Adrenal gland (tissue), 5 donors: ENCODE data around the gene NPEPL1.
"Not testable (repeated sequence)": the region's sequence is repeated elsewhere in the genome, so short reads cannot be mapped to it uniquely, and the experiment has no call there.

Source experiments
- POLR2A ChIP-seq, 2 donors: fragments of 450-650 bp; IDR thresholded peaks; one replicate each; pipeline ENCODE4 v1.6.1; 2017; ENCODE audit warnings: antibody characterized with exemption in 2 of 2, mild to moderate bottlenecking in 2 of 2, moderate library complexity in 1 of 2
- TF ChIP-seq, protein P1 (sequence below), 6 experiments: fragments of 450-650 bp in 4 of 6; fragments of 200-600 bp in 2 of 6; sonication (generic) in 1 of 6; IDR thresholded peaks; 1 replicate in 5 of 6; 2 replicates in 1 of 6; pipeline versions ENCODE4 v1.5.1 to v1.8.0; 2016 to 2021; ENCODE audit warnings: antibody characterized with exemption in 6 of 6, mild to moderate bottlenecking in 2 of 6, moderate library complexity in 1 of 6
- donor health status: DM: no; HTN: no; CAD: no.

DNA sequence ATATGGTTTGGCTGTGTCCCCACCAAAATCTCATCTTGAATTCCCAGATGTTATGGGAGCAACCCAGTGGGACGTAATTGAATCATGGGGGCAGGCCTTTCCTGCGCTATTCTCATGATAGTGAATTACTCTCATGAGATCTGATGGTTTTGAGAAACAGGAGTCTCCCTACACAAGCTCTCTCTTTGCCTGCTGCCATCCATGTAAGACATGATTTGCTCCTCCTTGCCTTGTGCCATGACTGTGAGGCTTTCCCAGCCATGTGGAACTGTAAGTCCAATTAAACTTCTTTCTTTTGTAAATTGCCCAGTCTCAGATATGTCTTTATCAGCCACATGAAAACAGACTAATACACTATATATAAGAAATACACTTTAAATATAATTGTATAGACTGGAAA lies 33.6 kb downstream of the NPEPL1 start:
- TF ChIP-seq, protein P1, sequence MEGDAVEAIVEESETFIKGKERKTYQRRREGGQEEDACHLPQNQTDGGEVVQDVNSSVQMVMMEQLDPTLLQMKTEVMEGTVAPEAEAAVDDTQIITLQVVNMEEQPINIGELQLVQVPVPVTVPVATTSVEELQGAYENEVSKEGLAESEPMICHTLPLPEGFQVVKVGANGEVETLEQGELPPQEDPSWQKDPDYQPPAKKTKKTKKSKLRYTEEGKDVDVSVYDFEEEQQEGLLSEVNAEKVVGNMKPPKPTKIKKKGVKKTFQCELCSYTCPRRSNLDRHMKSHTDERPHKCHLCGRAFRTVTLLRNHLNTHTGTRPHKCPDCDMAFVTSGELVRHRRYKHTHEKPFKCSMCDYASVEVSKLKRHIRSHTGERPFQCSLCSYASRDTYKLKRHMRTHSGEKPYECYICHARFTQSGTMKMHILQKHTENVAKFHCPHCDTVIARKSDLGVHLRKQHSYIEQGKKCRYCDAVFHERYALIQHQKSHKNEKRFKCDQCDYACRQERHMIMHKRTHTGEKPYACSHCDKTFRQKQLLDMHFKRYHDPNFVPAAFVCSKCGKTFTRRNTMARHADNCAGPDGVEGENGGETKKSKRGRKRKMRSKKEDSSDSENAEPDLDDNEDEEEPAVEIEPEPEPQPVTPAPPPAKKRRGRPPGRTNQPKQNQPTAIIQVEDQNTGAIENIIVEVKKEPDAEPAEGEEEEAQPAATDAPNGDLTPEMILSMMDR (IDR thresholded peaks at IDR 0.05), result not testable (repeated sequence)
- TF ChIP-seq POLR2A (IDR thresholded peaks at IDR 0.05), result not testable (repeated sequence)
